GM23338 (cell line): Measurements from ENCODE around the gene GSTK1. TPM values are rescaled to one million over a fixed set of nuclear protein-coding genes. Genes with fewer than 3 reads are reported as not detected.

Source experiments
- ATAC-seq: fragments of 200-7000 bp; cut with Tn5 transposase; 3 replicates; pipeline ENCODE4 v1.9.1; 2020
- DNase-seq: peaks from one replicate; pipeline ENCODE4 v3.0.0-alpha.2; 2015; ENCODE audit warnings: low spot score
- H2AFZ ChIP-seq: fragments of 200-600 bp; sonication (generic); 2 replicates; pipeline ENCODE4 v1.8.0; 2016; ENCODE audit warnings: antibody characterized with exemption, mild to moderate bottlenecking, moderate library complexity
- H3F3A ChIP-seq: fragments of 200-600 bp; sonication (generic); replicated peaks from 2 replicates; pipeline ENCODE4 v1.8.0; 2017; ENCODE audit warnings: antibody characterized with exemption, mixed run types, low read depth
- H3K27ac ChIP-seq: fragments of 200-600 bp; sonication (generic); 2 replicates; pipeline ENCODE4 v1.6.1; 2016; ENCODE audit warnings: low read depth
- H3K27me3 ChIP-seq: fragments of 200-600 bp; sonication (generic); 2 replicates; pipeline ENCODE4 v1.8.0; 2016; ENCODE audit warnings: mild to moderate bottlenecking, mixed run types, moderate library complexity; ENCODE audit not compliant: insufficient read depth
- H3K36me3 ChIP-seq: fragments of 200-600 bp; sonication (generic); 2 replicates; pipeline ENCODE4 v1.8.0; 2016; ENCODE audit warnings: mild to moderate bottlenecking; ENCODE audit not compliant: insufficient read depth
- H3K4me1 ChIP-seq: fragments of 200-600 bp; sonication (generic); 2 replicates; pipeline ENCODE4 v1.8.0; 2016; ENCODE audit warnings: mild to moderate bottlenecking, moderate library complexity; ENCODE audit not compliant: insufficient read depth
- H3K4me2 ChIP-seq: fragments of 200-600 bp; sonication (generic); 2 replicates; pipeline ENCODE4 v1.7.1; 2017; ENCODE audit warnings: mixed run types
- H3K4me3 ChIP-seq: fragments of 200-600 bp; sonication (generic); 2 replicates; pipeline ENCODE4 v1.6.1; 2016; ENCODE audit warnings: mixed run types
- H3K79me2 ChIP-seq: fragments of 200-600 bp; sonication (generic); replicated peaks from 2 replicates; pipeline ENCODE4 v1.8.0; 2017; ENCODE audit warnings: mild to moderate bottlenecking; ENCODE audit not compliant: insufficient read depth
- H3K9me2 ChIP-seq: fragments of 200-600 bp; sonication (generic); 2 replicates; pipeline ENCODE4 v1.8.0; 2017; ENCODE audit not compliant: insufficient read depth
- H4K20me1 ChIP-seq: fragments of 200-600 bp; sonication (generic); replicated peaks from 2 replicates; pipeline ENCODE4 v1.8.0; 2017; ENCODE audit warnings: mild to moderate bottlenecking; ENCODE audit not compliant: insufficient read depth
- H3K27ac Mint-ChIP-seq: 2 replicates; pipeline ENCODE4 v1.8.0; 2020; ENCODE audit warnings: inconsistent platforms, mild to moderate bottlenecking, moderate library complexity, mixed read lengths
- H3K27me3 Mint-ChIP-seq: 3 replicates; pipeline ENCODE4 v1.8.0; 2022; ENCODE audit warnings: low read depth, mild to moderate bottlenecking, moderate library complexity, mixed read lengths, inconsistent platforms; ENCODE audit not compliant: insufficient read depth, poor library complexity
- H3K36me3 Mint-ChIP-seq: 3 replicates; pipeline ENCODE4 v1.8.0; 2021; ENCODE audit warnings: low read depth, mild to moderate bottlenecking, inconsistent platforms, moderate library complexity, mixed read lengths
- H3K4me1 Mint-ChIP-seq: 3 replicates; pipeline ENCODE4 v1.8.0; 2020; ENCODE audit warnings: mild to moderate bottlenecking, inconsistent platforms, mixed read lengths
- H3K4me3 Mint-ChIP-seq: 3 replicates; pipeline ENCODE4 v1.8.0; 2021; ENCODE audit warnings: moderate library complexity, mild to moderate bottlenecking, inconsistent platforms, mixed read lengths
- H3K9me3 Mint-ChIP-seq: 3 replicates; pipeline ENCODE4 v1.8.0; 2020; ENCODE audit warnings: moderate library complexity, mild to moderate bottlenecking, inconsistent platforms, mixed read lengths
- CREB1 ChIP-seq: fragments of 250-450 bp; sonication (Bioruptor Pico); IDR thresholded peaks from 2 replicates; pipeline ENCODE4 v1.5.0; 2020; ENCODE audit warnings: low read depth, mild to moderate bottlenecking, moderate library complexity
- CTCF ChIP-seq, 2 experiments: fragments of 200-600 bp in 1 of 2; sonication (generic) in 1 of 2; conservative IDR thresholded peaks; 2 replicates each; pipeline versions ENCODE4 v1.5.1 to v1.6.1; 2016 to 2017; ENCODE audit warnings: antibody characterized with exemption in 2 of 2, low read depth in 2 of 2, mild to moderate bottlenecking in 2 of 2, moderate library complexity in 1 of 2
- ETS1 ChIP-seq: IDR thresholded peaks from 2 replicates; pipeline ENCODE4 v1.6.1; 2016; ENCODE audit warnings: antibody characterized with exemption
- EZH2 ChIP-seq: fragments of 200-600 bp; sonication (generic); IDR thresholded peaks from one replicate; pipeline ENCODE4 v1.8.0; 2017; ENCODE audit warnings: antibody characterized with exemption, mild to moderate bottlenecking, low read depth; ENCODE audit not compliant: unreplicated experiment
- EZH2phosphoT487 ChIP-seq: fragments of 200-600 bp; sonication (generic); IDR thresholded peaks from one replicate; pipeline ENCODE4 v1.8.1; 2018; ENCODE audit warnings: antibody characterized with exemption; ENCODE audit not compliant: unreplicated experiment
- POLR2AphosphoS5 ChIP-seq: IDR thresholded peaks from 2 replicates; pipeline ENCODE4 v1.6.1; 2016; ENCODE audit warnings: antibody characterized with exemption, low read depth
- REST ChIP-seq: IDR thresholded peaks from one replicate; pipeline ENCODE4 v1.6.1; 2018; ENCODE audit warnings: antibody characterized with exemption; ENCODE audit not compliant: unreplicated experiment
- ZNF114 ChIP-seq: fragments of 250-450 bp; sonication (Bioruptor Pico); IDR thresholded peaks from 2 replicates; pipeline ENCODE4 v1.5.0; 2020; ENCODE audit warnings: mild to moderate bottlenecking, moderate library complexity
- polyA plus RNA-seq: library from polyadenylated mRNA; unstranded; fragments of >200 nt; fragmentation: Nextera tagmentation; extraction: Ambion mirVana; gene quantifications from 2 replicates; pipeline ENCODE4 v1.2.1, GENCODE V29; 2016
- total RNA-seq: library from RNA; depleted of rRNA; stranded (reverse); fragments of >200 nt; shearing (Covaris generic); gene quantifications from 2 replicates; pipeline ENCODE4 v1.2.3, GENCODE V29; 2014

The GSTK1 gene
- total and polyA plus RNA-seq, 2 experiments from 2014 or later: 26.4 to 27.5 TPM

GRCh38 chr7:143282124-143282523 lies 18.9 kb downstream of the GSTK1 start:
- DNase-seq (no peak), ATAC-seq (no peak)
- no peaks in the 10 kb centered on the region for H3K36me3 ChIP-seq
- Mint-ChIP-seq H3K36me3 (peaks cover 11% of the 10 kb centered on the region), H3K9me3 (peaks cover 10% of the 10 kb centered on the region), H3K27me3 (peaks cover 29% of the 10 kb centered on the region), H3K4me3 (no peak overlapping the region), H3K27ac (no peak overlapping the region), H3K4me1 (peaks cover 35% of the 10 kb centered on the region)
- peaks cover 18% of the 10 kb centered on the region for H3K27me3 ChIP-seq
- H3K9me2 ChIP-seq: no peaks in the 10 kb centered on the region
- no peak for TF ChIP-seq CTCF (conservative IDR thresholded peaks at IDR 0.05; ENCODE audit: low read depth in 2 of 2)
- TF ChIP-seq POLR2AphosphoS5: no peak
- TF ChIP-seq ZNF114 (CRISPR knock-in tag): no peak
- TF ChIP-seq EZH2phosphoT487: no peak
- no peak for TF ChIP-seq CREB1 (CRISPR knock-in tag)
- TF ChIP-seq REST: no peak
- TF ChIP-seq EZH2: no peak
- TF ChIP-seq ETS1: no peak
- no peak overlapping the region for H3K27ac ChIP-seq
- peaks cover 13% of the 10 kb centered on the region; the same call in 1 of the 2 replicates for H3F3A ChIP-seq
- no peak overlapping the region for H3K4me3 ChIP-seq
- H2AFZ ChIP-seq: no peak overlapping the region
- no peaks in the 10 kb centered on the region for H4K20me1 ChIP-seq
- no peaks in the 10 kb centered on the region for H3K79me2 ChIP-seq
- H3K4me2 ChIP-seq: no peak overlapping the region
- H3K4me1 ChIP-seq: peaks cover 31% of the 10 kb centered on the region

GRCh38 chr7:143283381-143283780 lies 20.1 kb downstream of the GSTK1 start:
- Histone ChIP-seq H3K27ac (no peak overlapping the region), H4K20me1 (no peaks in the 10 kb centered on the region), H3K4me2 (no peak overlapping the region; the same call in 1 of the 2 replicates), H3F3A (peaks cover 13% of the 10 kb centered on the region; the same call in 1 of the 2 replicates), H3K36me3 (no peaks in the 10 kb centered on the region), H3K4me1 (peaks cover 31% of the 10 kb centered on the region), H3K27me3 (peaks cover 24% of the 10 kb centered on the region), H2AFZ (0 out of 2 replicates have a peak overlapping the region, but pooled peaks have one; percentile 5), H3K4me3 (no peak overlapping the region), H3K79me2 (no peaks in the 10 kb centered on the region), H3K9me2 (peaks cover 6% of the 10 kb centered on the region; the same call in 1 of the 2 replicates)
- no peak for TF ChIP-seq REST
- DNase-seq (peak; percentile 54), ATAC-seq (peak; percentile 12)
- H3K36me3 Mint-ChIP-seq: peaks cover 19% of the 10 kb centered on the region
- H3K27me3 Mint-ChIP-seq: peaks cover 41% of the 10 kb centered on the region
- peaks cover 35% of the 10 kb centered on the region for H3K4me1 Mint-ChIP-seq
- peaks cover 18% of the 10 kb centered on the region for H3K9me3 Mint-ChIP-seq
- no peak overlapping the region for H3K27ac Mint-ChIP-seq
- H3K4me3 Mint-ChIP-seq: 0 out of 3 replicates have a peak overlapping the region, but pooled peaks have one; percentile 2
